G401.6 (cell line): ENCODE data around the gene FGGY.
"Not testable (repeated sequence)": the region's sequence is repeated elsewhere in the genome, so short reads cannot be mapped to it uniquely, and the experiment has no call there.

Experiments
- FAIRE-seq: peaks from 2 replicates; lab custom pipeline; 2012; peaks lifted over from hg19 to GRCh38; lab: Jason Lieb, UNC

Gene FGGY

DNA sequence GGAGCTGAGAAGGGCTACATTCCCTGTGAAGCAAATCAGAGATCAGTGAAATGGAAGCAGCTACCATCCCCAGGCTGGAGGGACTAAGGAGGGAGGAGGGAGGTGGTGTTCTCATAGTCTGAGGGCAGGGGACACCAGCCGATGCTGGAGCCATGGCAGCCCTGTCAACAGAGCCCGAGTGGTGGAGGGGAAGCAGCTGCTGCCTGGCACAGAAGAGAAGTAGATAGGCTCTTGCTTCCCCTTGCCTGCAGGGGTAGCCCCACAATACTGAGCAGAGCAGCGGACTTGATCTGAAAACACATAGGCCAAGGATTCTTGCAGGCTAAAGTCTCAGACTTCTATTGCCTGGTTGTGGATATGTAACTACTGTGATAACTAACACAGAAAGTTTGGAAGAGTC is 255.1 kb downstream of the FGGY start:
- FAIRE-seq = no peak

DNA sequence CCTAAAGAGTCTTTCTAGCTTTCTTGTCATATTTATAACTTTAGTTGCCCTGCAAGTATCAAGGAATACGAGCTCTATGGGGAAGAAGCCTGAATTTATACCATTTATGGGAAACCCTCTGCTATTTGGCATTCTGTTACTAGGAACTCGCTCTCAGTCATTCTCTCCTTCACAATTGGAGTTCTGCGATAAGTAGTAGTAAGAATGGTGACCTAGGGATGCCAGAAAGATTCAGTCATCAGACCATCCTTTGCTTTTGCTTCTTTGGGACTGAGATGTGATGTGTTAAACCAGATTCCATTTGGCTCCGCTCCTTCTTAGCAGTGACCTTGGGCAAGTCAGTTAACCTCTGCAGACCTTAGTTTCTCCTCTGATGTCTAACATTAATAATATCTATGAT is 256.5 kb downstream of the FGGY start:
- no peak for FAIRE-seq

GRCh38 chr1:59554011-59554663 is 257.2 kb downstream of the FGGY start:
- no peak for FAIRE-seq

DNA sequence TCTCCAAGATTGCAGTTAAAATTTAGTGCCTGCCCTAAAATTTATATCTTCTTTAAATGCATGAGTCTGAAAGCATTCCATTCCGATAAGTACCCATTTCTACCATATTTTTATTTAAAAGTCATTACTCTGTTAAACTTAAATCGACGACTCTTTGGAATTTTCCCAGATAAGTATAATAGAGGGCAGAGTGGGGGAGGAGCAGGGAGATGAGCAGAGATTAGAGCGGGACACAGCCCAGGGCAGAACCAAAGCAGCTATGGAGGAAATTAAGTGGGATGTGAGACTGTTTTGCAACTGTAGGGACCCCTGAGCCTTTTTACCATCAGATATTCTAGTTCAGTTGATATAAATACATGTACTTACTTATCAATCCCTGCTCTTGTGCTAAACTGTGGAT is 257.9 kb downstream of the FGGY start:
- no peak for FAIRE-seq

GRCh38 chr1:59556398-59556797 is 259.5 kb downstream of the FGGY start:
- FAIRE-seq = no peak

DNA sequence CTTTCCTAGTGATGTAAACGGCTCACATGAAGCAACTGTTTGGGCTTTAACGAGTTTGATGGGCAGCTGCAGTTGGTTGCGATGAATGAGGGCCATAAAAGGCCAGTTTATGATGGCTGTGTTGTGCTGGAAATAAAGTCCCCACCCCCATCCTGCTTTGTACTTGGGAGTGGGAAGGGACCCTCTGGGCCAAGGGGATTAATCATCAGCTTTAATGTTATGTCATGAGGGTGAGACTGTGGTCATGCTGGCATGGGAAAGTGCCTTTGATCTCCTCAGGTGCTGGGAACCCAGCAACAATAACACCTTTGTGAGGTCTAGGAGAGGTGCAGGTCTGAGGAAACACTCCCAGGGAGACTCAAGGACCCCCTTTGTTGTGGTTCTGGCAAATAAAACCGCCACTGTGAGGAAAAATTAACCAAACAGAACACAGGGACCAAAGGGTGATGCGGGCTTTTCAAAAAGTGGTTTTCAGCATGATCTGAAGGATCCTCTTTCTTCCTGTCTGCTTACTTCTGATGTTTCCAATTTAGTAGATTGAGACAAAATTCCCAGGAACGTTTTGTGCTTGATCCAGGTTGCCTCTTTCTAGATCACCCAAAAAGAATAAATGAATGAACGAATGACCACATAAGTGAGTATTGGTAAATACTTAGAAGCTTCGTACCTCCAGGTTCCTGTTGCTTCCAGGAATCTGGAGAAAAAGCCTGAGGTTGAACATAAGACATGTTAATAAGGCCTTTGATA is 260.1 kb downstream of the FGGY start:
- FAIRE-seq = no peak

DNA sequence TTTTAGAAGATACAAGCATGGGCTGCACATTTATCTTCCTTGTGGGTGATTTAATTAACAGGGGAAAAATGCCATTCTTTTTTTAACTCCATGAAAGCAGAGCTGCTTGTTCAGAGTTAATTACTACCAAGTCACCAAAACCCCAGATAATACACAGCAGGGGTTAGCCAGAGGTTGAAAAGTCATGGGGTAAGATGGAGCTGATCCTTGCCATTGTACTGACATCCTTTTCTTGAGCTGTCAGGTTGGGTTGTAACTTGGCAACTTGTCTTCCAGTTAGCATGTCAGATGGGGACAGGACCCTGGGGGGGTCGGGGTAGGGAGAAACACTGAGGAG is 260.6 kb downstream of the FGGY start:
- no peak for FAIRE-seq

- not testable (repeated sequence) for FAIRE-seq
Measured at GRCh38 chr1:59558580-59558979, 261.7 kb downstream of the FGGY start.

DNA sequence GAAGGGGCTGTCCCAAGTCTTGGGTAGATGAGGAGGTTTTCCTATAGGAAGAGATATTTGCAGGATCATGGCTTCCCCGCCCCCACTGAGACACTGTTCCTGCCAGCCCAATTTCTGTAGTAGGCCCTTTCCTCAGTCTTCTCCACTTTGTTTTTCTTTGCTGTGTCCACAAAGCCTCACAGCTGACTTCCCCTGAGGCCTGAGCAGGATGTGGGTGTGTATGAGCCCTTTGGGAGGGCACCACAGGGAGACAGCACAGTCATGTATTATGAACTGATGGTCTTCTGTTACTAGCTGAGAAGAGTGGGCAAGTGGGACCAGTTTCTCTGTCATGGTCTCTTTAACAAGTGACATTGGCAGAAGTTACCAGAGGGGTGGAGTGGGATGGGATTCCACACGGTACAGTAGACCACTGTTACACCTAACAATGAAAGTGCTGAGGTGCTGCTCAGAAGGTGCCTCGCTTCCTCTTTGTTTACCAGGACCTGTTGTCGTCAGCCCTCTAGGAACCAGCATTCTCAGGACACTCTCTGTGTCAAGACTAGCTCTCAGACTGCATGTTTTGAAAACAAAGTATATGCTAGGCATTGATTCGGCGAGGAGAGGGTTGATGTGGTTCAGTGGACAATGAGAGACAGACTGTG is 264.0 kb downstream of the FGGY start:
- no peak for FAIRE-seq

DNA sequence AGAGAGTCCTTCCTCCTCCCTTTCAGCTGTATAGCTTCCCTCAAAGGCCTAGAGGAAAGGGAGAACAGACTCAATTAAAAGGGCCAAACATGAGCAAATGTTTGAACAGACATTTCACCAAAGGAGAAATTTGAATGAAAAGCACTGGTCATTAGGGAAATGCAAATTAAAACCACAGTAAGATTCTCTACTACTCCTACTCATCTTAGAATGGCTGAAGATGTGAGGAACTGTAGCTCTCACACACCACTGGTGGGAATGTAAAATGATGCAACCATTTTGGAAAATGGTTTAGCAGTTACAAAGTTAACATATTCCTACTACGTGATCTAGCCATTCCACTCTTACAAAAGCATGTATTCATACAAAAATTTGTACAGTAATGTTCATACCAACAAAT is 264.9 kb downstream of the FGGY start:
- FAIRE-seq = no peak

- no peak for FAIRE-seq
Measured at GRCh38 chr1:59564192-59564891, 267.4 kb downstream of the FGGY start.

DNA sequence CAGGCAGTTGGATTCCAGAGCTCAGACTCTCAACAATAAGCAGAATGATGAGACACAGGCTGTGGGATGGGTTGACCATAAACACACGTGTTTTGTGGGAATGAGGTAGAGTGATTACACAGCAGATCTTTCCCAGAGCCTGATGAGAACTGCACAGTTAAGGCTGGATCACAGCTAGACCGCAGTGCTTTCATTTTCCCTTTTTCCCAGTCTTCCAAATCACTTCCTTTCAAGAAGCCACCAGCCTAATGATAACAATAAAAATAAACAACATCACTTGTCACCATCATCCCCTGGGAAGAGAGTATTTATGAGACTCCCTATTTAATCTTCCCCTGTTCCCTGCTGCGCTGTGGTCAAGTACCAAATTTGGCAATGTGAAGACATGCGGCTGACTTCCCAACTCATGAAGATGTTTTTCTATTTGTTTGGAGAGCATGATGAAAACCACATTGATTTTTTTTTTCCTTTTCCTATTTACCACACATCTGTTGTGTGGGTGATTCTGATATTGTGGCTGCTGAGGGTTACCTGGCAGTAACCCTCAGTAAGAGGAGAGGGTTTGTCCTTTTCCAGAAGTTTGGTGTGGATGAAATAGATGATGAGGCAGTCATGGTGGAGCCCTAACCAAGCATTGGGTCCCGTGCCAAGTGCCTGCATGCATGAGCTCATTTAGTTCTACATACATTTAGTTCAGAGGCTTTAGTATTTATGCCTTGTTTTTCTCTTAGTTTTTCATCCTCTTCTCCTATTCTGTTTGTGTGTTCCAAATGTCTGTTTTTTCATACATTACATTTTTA is 268.9 kb downstream of the FGGY start:
- FAIRE-seq = no peak

DNA sequence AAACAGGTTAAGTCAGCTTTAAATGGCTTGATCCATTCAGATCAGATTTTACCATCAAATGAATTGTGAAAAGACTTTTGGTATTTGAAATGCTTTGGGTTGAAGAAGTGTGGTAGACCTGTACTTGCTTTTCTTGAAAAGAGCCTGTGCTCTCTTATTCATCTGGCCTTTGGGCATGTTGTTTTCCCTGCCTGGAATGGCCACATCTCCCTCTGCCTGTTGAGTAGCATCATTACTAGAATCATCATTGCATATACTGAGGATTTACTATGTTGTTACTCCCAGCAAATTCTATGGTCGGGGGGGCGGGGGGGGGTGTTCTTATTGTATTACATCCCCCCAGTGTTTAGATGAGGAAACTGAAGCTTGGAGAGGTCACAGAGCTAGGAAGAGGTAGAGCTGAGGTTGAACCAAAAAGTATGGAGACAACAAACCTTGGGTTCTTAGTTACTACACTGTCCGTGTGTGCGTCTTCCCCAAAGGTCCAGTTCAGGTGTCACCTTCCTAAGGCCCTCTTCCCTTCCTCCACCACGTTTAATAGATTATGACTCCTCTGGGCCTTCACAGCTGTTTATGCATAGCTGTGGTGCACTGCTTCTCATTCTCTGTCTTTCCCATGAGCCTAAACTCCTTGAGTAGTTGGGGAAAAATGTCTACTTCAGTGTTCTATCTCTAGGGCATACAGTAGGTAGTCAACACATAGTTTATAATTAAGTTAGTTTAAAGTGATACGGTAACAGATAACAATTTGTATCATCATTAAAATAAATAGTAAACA is 271.5 kb downstream of the FGGY start:
- FAIRE-seq = no peak

- no peak for FAIRE-seq
Measured at GRCh38 chr1:59569198-59569597, 272.3 kb downstream of the FGGY start.

- FAIRE-seq = no peak
Measured at GRCh38 chr1:59570524-59570923, 273.6 kb downstream of the FGGY start.

DNA sequence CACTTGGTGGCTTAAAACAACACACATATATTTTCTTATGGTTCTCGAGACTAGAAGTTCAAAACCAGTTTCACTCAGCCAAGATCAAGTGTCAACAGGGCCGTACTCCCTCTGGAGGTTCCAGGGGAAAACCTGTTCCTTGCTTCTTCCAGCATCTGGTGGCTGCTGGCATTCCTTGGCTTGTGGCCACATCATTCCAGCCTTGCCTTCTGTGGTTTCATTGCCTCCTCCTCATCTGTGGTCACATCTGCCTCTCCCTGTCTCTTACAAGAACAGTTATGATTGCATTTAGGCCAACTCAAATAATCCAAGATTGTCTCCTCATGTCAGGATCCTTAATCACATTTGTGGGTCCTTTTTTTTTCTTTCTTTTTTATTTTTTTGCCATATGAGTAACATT is 277.2 kb downstream of the FGGY start:
- no peak for FAIRE-seq

GRCh38 chr1:59577774-59578173 is 280.9 kb downstream of the FGGY start:
- FAIRE-seq = no peak

GRCh38 chr1:59579222-59579621 is 282.3 kb downstream of the FGGY start:
- FAIRE-seq = no peak

- no peak for FAIRE-seq
Measured at GRCh38 chr1:59580257-59580656, 283.4 kb downstream of the FGGY start.

GRCh38 chr1:59592410-59592809 is 295.5 kb downstream of the FGGY start:
- FAIRE-seq = not testable (repeated sequence)

- no peak for FAIRE-seq
Measured at GRCh38 chr1:59592924-59593323, 296.0 kb downstream of the FGGY start.
